ENCODE measurements around the gene HEATR3.

Gene HEATR3

GRCh38 chr16:50058091-50058771 is 7.5 kb upstream of the HEATR3 start:
- no peak for DNase-seq

- DNase-seq: peak in 3 of 56 donors; percentile 6 to 16 (median 7)
These were observed 6.7 kb upstream of the HEATR3 start for GRCh38 chr16:50059111-50059510.

GRCh38 chr16:50059669-50060068 is 6.1 kb upstream of the HEATR3 start:
- no peak for DNase-seq

- no peak for DNase-seq
These were observed 4.4 kb upstream of the HEATR3 start for GRCh38 chr16:50061326-50061725.

- no peak for DNase-seq
These were observed 538 bp upstream of the HEATR3 start for GRCh38 chr16:50065241-50065623.

GRCh38 chr16:50066482-50067289 is 916 bp downstream of the HEATR3 start:
- peak in 4 of 56 donors; percentile 35 to 60 (median 50) for DNase-seq

- DNase-seq: peak in 9 of 56 donors; percentile 1 to 33 (median 13)
These were observed 1.6 kb downstream of the HEATR3 start for GRCh38 chr16:50067290-50067853.

GRCh38 chr16:50068550-50068949 is 2.8 kb downstream of the HEATR3 start:
- no peak for DNase-seq

- DNase-seq: no peak
These were observed 3.3 kb downstream of the HEATR3 start for GRCh38 chr16:50069060-50069459.

GRCh38 chr16:50071075-50071671 is 5.4 kb downstream of the HEATR3 start:
- DNase-seq: no peak

- no peak for DNase-seq
These were observed 7.0 kb downstream of the HEATR3 start for GRCh38 chr16:50072730-50073129.

GRCh38 chr16:50079397-50080140 is 13.8 kb downstream of the HEATR3 start:
- peak in 17 of 56 donors; percentile 9 to 72 (median 32) for DNase-seq

GRCh38 chr16:50081428-50082018 is 15.8 kb downstream of the HEATR3 start:
- no peak for DNase-seq

GRCh38 chr16:50083996-50084395 is 18.2 kb downstream of the HEATR3 start:
- DNase-seq: no peak

- DNase-seq: no peak
These were observed 20.4 kb downstream of the HEATR3 start for GRCh38 chr16:50086176-50086575.

GRCh38 chr16:50088302-50088701 is 22.5 kb downstream of the HEATR3 start:
- DNase-seq: no peak

- no peak for DNase-seq
These were observed 27.1 kb downstream of the HEATR3 start for GRCh38 chr16:50092891-50093290.

GRCh38 chr16:50093607-50094539 is 28.1 kb downstream of the HEATR3 start:
- peak in 30 of 56 donors; percentile 2 to 55 (median 14) for DNase-seq

GRCh38 chr16:50096791-50097190 is 31.0 kb downstream of the HEATR3 start:
- DNase-seq: no peak
